ENCODE data around the gene BSN.

DNA sequence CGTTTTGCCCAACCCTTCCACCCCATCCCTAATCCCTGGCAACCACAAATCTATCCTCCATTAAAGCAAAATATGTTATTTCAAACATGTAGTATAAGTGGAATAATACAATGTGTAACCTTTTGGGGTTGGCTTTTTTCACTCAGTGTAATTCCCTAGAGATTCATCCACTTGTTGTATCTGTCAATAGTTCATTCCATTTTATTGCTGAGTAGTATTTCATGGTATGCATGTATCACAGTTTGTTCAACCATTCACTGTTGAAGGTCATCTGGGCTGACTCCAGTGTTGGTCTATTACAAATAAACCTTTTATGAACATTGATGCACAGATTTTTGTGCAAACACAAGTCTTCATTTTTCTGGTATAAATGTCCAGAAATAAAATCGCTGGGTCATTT lies 38.8 kb downstream of the BSN start:
- TF ChIP-seq, protein P1, sequence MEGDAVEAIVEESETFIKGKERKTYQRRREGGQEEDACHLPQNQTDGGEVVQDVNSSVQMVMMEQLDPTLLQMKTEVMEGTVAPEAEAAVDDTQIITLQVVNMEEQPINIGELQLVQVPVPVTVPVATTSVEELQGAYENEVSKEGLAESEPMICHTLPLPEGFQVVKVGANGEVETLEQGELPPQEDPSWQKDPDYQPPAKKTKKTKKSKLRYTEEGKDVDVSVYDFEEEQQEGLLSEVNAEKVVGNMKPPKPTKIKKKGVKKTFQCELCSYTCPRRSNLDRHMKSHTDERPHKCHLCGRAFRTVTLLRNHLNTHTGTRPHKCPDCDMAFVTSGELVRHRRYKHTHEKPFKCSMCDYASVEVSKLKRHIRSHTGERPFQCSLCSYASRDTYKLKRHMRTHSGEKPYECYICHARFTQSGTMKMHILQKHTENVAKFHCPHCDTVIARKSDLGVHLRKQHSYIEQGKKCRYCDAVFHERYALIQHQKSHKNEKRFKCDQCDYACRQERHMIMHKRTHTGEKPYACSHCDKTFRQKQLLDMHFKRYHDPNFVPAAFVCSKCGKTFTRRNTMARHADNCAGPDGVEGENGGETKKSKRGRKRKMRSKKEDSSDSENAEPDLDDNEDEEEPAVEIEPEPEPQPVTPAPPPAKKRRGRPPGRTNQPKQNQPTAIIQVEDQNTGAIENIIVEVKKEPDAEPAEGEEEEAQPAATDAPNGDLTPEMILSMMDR (conservative IDR thresholded peaks at IDR 0.05; ENCODE audit: low read length), result no peak
- TF ChIP-seq EZH2phosphoT487 (IDR thresholded peaks at IDR 0.05; ENCODE audit: borderline replicate concordance, low read depth, low read length), result no peak

Measured in OCI-LY7 (cell line).